ENCODE measurements around the gene PLA2G12A. TPM values are rescaled to one million over a fixed set of nuclear protein-coding genes. Genes with fewer than 3 reads are reported as not detected.

PLA2G12A gene
- total RNA-seq, 1 donor from 2014 or later: 19.6 TPM

GRCh38 chr4:109729117-109729717 lies 653 bp downstream of the PLA2G12A start:
- DNase-seq: peak; percentile 22

GRCh38 chr4:109728385-109728784 lies 1.5 kb downstream of the PLA2G12A start:
- peak; percentile 10 for DNase-seq

- DNase-seq: no peak
Measured at GRCh38 chr4:109723110-109723509, 6.8 kb downstream of the PLA2G12A start.

GRCh38 chr4:109722357-109722756 lies 7.5 kb downstream of the PLA2G12A start:
- no peak for DNase-seq

- no peak for DNase-seq
Measured at GRCh38 chr4:109721033-109721432, 8.8 kb downstream of the PLA2G12A start.

- DNase-seq: no peak
Measured at GRCh38 chr4:109719604-109720003, 10.3 kb downstream of the PLA2G12A start.

GRCh38 chr4:109718759-109719158 lies 11.1 kb downstream of the PLA2G12A start:
- DNase-seq: no peak

- no peak for DNase-seq
Measured at GRCh38 chr4:109713500-109713899, 16.4 kb downstream of the PLA2G12A start.

- no peak for DNase-seq
Measured at GRCh38 chr4:109708990-109709389, 20.9 kb downstream of the PLA2G12A start.

- no peak for DNase-seq
Measured at GRCh38 chr4:109708435-109708834, 21.4 kb downstream of the PLA2G12A start.

GRCh38 chr4:109703664-109704361 lies 26.1 kb downstream of the PLA2G12A start:
- DNase-seq: peak; percentile 59

GRCh38 chr4:109702950-109703663 lies 26.8 kb downstream of the PLA2G12A start, which contains the start of gene CASP6:
Gene CASP6, minus strand, starts transcription at chr4:109703445. Its CDS starts 50 bp downstream, at chr4:109703395.
- DNase-seq: peak; percentile 90

- no peak for DNase-seq
Measured at GRCh38 chr4:109701566-109702410, 28.1 kb downstream of the PLA2G12A start.

GRCh38 chr4:109699553-109700225 lies 30.2 kb downstream of the PLA2G12A start:
- peak; percentile 5 for DNase-seq

- DNase-seq: no peak
Measured at GRCh38 chr4:109698656-109699055, 31.2 kb downstream of the PLA2G12A start.

- no peak for DNase-seq
Measured at GRCh38 chr4:109691411-109691920, 38.4 kb downstream of the PLA2G12A start.

GRCh38 chr4:109690690-109691410 lies 39.0 kb downstream of the PLA2G12A start:
- no peak for DNase-seq

GRCh38 chr4:109684727-109685126 lies 45.1 kb downstream of the PLA2G12A start:
- DNase-seq: no peak

GRCh38 chr4:109683621-109684253 lies 46.1 kb downstream of the PLA2G12A start:
- DNase-seq: no peak

- DNase-seq: no peak
Measured at GRCh38 chr4:109682875-109683274, 47.0 kb downstream of the PLA2G12A start.
